Measurements from ENCODE around the gene AGBL3. TPM values are rescaled to one million over a fixed set of nuclear protein-coding genes. Genes with fewer than 3 reads are reported as not detected.

AGBL3 gene
- total RNA-seq, 1 donor from 2014 or later, result 8.8 TPM

DNA sequence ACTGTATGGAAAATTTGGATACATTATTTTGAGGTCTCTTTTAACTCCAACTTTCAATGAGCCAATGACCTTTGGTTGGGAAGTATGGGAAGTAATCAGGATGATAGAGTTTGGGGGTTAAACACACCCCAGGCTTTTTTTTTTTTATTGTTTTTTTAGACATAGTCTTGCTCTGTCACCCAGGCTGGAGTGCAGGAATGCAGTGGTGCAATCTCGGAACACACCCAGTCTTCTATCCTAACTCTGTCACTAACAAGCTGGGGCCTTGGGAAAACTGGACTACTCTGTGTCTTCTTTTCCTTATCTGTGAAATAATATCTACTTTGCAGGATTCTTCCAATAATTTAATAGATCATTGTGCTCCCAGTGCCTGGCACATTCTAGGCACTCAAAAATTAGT, 37.6 kb upstream of the AGBL3 start:
- Mint-ChIP-seq H3K27me3 (no peaks in the 10 kb centered on the region), H3K4me1 (ENCODE audit: low read depth) (peaks cover 8% of the 10 kb centered on the region), H3K36me3 (ENCODE audit: insufficient read depth) (peaks cover 36% of the 10 kb centered on the region), H3K4me3 (ENCODE audit: low read depth) (no peak overlapping the region), H3K9me3 (ENCODE audit: low read depth) (no peaks in the 10 kb centered on the region), H3K27ac (no peak overlapping the region)
- no peak for DNase-seq (ENCODE audit: low spot score, unreplicated experiment)
- TF ChIP-seq, protein P1, sequence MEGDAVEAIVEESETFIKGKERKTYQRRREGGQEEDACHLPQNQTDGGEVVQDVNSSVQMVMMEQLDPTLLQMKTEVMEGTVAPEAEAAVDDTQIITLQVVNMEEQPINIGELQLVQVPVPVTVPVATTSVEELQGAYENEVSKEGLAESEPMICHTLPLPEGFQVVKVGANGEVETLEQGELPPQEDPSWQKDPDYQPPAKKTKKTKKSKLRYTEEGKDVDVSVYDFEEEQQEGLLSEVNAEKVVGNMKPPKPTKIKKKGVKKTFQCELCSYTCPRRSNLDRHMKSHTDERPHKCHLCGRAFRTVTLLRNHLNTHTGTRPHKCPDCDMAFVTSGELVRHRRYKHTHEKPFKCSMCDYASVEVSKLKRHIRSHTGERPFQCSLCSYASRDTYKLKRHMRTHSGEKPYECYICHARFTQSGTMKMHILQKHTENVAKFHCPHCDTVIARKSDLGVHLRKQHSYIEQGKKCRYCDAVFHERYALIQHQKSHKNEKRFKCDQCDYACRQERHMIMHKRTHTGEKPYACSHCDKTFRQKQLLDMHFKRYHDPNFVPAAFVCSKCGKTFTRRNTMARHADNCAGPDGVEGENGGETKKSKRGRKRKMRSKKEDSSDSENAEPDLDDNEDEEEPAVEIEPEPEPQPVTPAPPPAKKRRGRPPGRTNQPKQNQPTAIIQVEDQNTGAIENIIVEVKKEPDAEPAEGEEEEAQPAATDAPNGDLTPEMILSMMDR (IDR thresholded peaks at IDR 0.05; ENCODE audit: unreplicated experiment), result no peak

DNA sequence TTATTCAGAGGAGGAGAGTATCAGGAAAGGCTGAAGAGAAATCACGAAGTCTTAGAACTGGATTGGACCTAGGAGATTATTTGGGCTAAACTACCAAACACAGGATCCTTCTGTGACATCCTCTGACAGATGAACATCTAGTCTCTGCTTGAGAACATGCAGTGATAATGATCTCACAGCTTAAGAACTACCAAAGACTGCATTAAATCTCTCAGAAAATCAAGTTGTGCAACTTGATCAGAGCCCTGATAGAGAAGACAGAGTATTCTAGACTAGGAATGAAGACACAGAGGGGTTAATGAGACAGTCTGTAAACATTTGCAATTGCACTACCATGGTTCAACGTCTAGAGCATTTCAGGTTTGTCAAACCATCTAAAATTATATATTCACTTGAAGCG, 37.1 kb upstream of the AGBL3 start:
- no peaks in the 10 kb centered on the region for H3K9me3 Mint-ChIP-seq (ENCODE audit: low read depth)
- TF ChIP-seq, protein P1 (IDR thresholded peaks at IDR 0.05; ENCODE audit: unreplicated experiment), result no peak
- H3K27ac Mint-ChIP-seq, result no peak overlapping the region
- no peak overlapping the region for H3K4me3 Mint-ChIP-seq (ENCODE audit: low read depth)
- H3K36me3 Mint-ChIP-seq (ENCODE audit: insufficient read depth), result peaks cover 36% of the 10 kb centered on the region
- peaks cover 6% of the 10 kb centered on the region for H3K4me1 Mint-ChIP-seq (ENCODE audit: low read depth)
- no peak for DNase-seq (ENCODE audit: low spot score, unreplicated experiment)
- H3K27me3 Mint-ChIP-seq, result no peaks in the 10 kb centered on the region

DNA sequence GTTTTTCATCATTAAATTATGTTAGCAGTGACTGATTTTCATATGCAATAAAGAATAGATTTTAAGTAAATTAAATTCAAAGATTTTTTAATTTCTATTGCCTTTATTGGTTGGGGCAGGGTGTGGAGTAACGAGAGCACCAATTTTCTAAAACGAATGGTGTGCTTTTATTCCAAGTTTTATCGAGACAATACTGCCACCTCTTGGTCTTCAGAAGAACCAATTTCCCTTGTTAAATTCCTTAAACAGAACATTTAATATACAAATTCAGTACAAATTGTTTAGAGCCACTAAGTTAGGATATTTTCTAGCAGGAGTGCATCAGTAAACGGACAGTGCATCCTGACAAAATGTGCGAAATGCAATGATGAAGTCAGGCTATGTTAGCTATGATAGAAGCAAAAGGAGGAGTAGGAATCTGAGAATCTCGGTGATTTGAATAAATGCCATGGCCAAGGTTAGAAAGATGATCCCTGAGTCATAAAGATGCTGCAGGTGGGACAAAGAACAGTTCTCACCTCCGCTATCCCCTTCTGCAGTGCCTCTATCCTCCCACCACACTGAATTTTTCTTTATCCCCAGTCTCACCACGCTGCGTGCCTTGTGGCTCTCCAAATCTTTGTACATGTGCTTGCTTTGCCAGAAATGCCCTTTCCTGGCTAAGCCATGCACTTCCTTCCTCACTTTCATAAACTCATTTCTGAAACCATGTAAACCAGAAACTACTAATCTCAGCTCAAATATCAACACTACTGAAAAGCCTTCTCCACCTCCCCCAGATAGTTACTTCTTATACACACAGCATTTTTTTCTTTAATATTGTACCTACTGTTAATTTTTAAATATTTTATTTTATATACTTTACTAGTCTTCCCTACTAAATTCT, 31.9 kb upstream of the AGBL3 start:
- DNase-seq (ENCODE audit: low spot score, unreplicated experiment), result no peak
- Mint-ChIP-seq H3K27ac (no peak overlapping the region), H3K9me3 (ENCODE audit: low read depth) (no peaks in the 10 kb centered on the region), H3K4me1 (ENCODE audit: low read depth) (no peaks in the 10 kb centered on the region), H3K4me3 (ENCODE audit: low read depth) (no peak overlapping the region), H3K36me3 (ENCODE audit: insufficient read depth) (peaks cover 35% of the 10 kb centered on the region), H3K27me3 (no peaks in the 10 kb centered on the region)
- TF ChIP-seq, protein P1 (IDR thresholded peaks at IDR 0.05; ENCODE audit: unreplicated experiment), result peak; percentile 69

DNA sequence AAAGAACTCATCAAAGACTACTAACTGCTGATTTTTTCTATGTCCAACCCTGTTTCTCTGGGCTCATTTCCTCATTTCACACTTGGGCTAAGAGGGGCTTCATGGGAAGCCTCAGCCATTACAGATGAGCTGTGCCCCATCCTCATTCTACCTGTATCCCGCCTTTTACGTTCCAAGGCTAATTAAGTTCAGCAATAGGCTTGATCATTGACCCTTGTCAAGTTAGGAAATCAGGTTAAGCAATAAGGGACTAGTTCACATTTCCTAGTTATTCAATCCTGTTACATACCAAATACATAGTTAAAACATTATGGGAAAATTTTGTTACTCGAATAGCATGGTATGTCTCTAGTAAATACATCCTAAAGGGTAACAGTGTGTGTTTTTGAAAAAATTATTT, 29.3 kb upstream of the AGBL3 start:
- Mint-ChIP-seq H3K27ac (no peak overlapping the region), H3K4me3 (ENCODE audit: low read depth) (no peak overlapping the region), H3K36me3 (ENCODE audit: insufficient read depth) (peaks cover 23% of the 10 kb centered on the region), H3K4me1 (ENCODE audit: low read depth) (no peaks in the 10 kb centered on the region), H3K9me3 (ENCODE audit: low read depth) (no peaks in the 10 kb centered on the region), H3K27me3 (no peaks in the 10 kb centered on the region)
- no peak for DNase-seq (ENCODE audit: low spot score, unreplicated experiment)
- TF ChIP-seq, protein P1 (IDR thresholded peaks at IDR 0.05; ENCODE audit: unreplicated experiment), result no peak

DNA sequence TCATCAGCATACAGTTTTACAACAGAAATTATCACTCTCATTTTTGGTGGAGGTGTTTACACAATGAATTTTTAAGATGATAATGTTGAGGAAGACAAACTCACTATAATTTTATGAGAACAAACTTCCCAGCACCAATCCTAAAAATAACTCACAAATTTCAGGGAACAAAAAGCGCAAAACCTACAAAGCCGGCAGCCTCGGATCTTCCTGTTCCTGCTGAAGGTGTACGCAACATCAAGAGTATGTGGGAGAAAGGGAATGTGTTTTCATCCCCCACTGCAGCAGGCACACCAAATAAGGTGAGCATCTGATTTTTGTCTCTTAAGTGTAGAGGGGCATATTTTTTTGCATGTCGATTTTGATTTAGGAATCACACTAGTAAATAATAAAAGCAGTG, 26.5 kb upstream of the AGBL3 start:
- Mint-ChIP-seq H3K36me3 (ENCODE audit: insufficient read depth) (peaks cover 28% of the 10 kb centered on the region), H3K4me1 (ENCODE audit: low read depth) (no peaks in the 10 kb centered on the region), H3K4me3 (ENCODE audit: low read depth) (no peak overlapping the region), H3K27me3 (no peaks in the 10 kb centered on the region), H3K27ac (no peak overlapping the region), H3K9me3 (ENCODE audit: low read depth) (no peaks in the 10 kb centered on the region)
- DNase-seq (ENCODE audit: low spot score, unreplicated experiment), result no peak
- TF ChIP-seq, protein P1 (IDR thresholded peaks at IDR 0.05; ENCODE audit: unreplicated experiment), result no peak
